ENCODE results near the gene ITPR1.

DNA sequence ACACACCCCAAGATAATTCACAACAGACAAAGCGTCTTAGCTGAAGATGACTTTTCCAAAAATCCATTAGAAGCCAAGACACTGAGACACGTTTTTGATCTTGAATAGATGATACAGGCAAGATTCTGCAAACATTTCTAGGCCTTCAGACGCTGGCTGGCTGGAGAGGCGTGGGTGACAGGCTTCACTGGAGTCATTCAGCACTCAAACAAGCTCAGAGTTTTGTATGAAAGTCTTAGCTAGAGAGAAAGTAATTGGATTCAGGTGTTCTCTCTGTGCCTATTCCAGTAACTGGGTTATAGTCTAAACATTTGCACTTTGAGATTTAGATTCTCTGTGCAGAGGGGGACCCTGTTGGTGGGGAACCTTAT is 338.4 kb downstream of the ITPR1 start:
- TF ChIP-seq L3MBTL2 (conservative IDR thresholded peaks at IDR 0.05) (no peak), SP1 (IDR thresholded peaks at IDR 0.05) (no peak), FOXM1 (IDR thresholded peaks at IDR 0.05; ENCODE audit: borderline replicate concordance) (no peak), FOXA1 (IDR thresholded peaks at IDR 0.05) (no peak), ELF4 (IDR thresholded peaks at IDR 0.05) (no peak), TARDBP (IDR thresholded peaks at IDR 0.05) (no peak), ZNF384 (IDR thresholded peaks at IDR 0.05) (no peak), SUZ12 (IDR thresholded peaks at IDR 0.05) (no peak), BHLHE40 (IDR thresholded peaks at IDR 0.05; ENCODE audit: borderline replicate concordance) (no peak), ARNT (IDR thresholded peaks at IDR 0.05) (no peak), LEF1 (IDR thresholded peaks at IDR 0.05; ENCODE audit: borderline replicate concordance) (no peak)

Data from HEK293T (cell line).